Peyer's patch (tissue), 4 donors: ENCODE data around the gene RAVER1. TPM values are rescaled to one million over a fixed set of nuclear protein-coding genes. Genes with fewer than 3 reads are reported as not detected.

ENCODE experiments used
- DNase-seq, 3 donors: peaks; one replicate each; pipeline ENCODE4 v3.0.0-alpha.2; 2017 to 2019
- H3K27ac ChIP-seq, 4 donors: fragments of 200-600 bp; sonication (generic); one replicate each; pipeline ENCODE4 v1.5.1; 2016 to 2019
- H3K27me3 ChIP-seq, 2 donors: fragments of 200-600 bp; sonication (generic); one replicate each; pipeline ENCODE4 v1.5.1; 2019
- H3K36me3 ChIP-seq, 3 donors: fragments of 200-600 bp; sonication (generic); one replicate each; pipeline ENCODE4 v1.5.1; 2016 to 2019
- H3K4me1 ChIP-seq, 4 donors: fragments of 200-600 bp; sonication (generic); one replicate each; pipeline ENCODE4 v1.5.1; 2016 to 2019
- H3K4me3 ChIP-seq, 4 donors: fragments of 200-600 bp; sonication (generic); 1 replicate in 3 of 4; 2 replicates in 1 of 4; pipeline ENCODE4 v1.5.1; 2016 to 2019; ENCODE audit warnings: mild to moderate bottlenecking in 1 of 4
- H3K9me3 ChIP-seq, 4 donors: fragments of 200-600 bp; sonication (generic); one replicate each; pipeline ENCODE4 v1.5.1; 2016 to 2019; ENCODE audit warnings: mild to moderate bottlenecking in 1 of 4
- POLR2A ChIP-seq, 2 donors: fragments of 450-650 bp; IDR thresholded peaks; one replicate each; pipeline ENCODE4 v1.5.1; 2017; ENCODE audit warnings: antibody characterized with exemption in 2 of 2, mild to moderate bottlenecking in 2 of 2, moderate library complexity in 2 of 2
- total RNA-seq, 4 donors: library from RNA; depleted of rRNA; stranded (reverse); fragments of >200 nt; gene quantifications; one replicate each; pipeline ENCODE4 v1.1.0, GENCODE V29; 2016
- TF ChIP-seq, protein P1 (sequence below), 6 experiments: fragments of 450-650 bp in 4 of 6; fragments of 200-600 bp in 2 of 6; sonication (generic) in 1 of 6; IDR thresholded peaks; one replicate each; pipeline ENCODE4 v1.5.1; 2017 to 2019; ENCODE audit warnings: antibody characterized with exemption in 6 of 6, mild to moderate bottlenecking in 3 of 6, moderate library complexity in 1 of 6

RAVER1 gene
- total RNA-seq, 4 donors from 2014 or later = 42.1 to 66.5 (median 55.8) TPM

DNA sequence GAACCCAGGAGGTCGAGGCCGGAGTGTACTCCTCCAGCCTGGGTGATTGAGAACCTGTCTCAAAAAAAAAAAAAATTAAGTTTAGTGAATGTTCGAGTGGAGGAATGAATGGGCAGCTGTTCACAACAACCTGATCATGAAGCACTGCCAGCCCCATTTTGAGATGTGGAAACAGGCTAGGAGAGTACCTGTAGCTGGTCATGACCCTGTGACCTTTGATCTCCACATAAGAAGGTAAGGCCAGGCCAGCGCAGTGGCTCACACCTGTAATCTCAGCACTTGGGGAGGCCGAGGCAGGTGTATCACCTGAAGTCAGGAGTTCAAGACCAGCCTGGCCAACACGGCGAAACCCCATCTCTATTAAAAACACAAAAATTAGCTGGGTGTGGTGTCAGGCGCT, 7.6 kb downstream of the RAVER1 start:
- Histone ChIP-seq H3K27ac (no peak overlapping the region), H3K4me1 (peaks cover 0 to 23% (median 3%) of the 10 kb centered on the region in 4 donors), H3K4me3 (no peak overlapping the region), H3K36me3 (peaks cover 0 to 98% (median 0%) of the 10 kb centered on the region in 3 donors), H3K9me3 (no peaks in the 10 kb centered on the region), H3K27me3 (no peaks in the 10 kb centered on the region)
- TF ChIP-seq, protein P1, sequence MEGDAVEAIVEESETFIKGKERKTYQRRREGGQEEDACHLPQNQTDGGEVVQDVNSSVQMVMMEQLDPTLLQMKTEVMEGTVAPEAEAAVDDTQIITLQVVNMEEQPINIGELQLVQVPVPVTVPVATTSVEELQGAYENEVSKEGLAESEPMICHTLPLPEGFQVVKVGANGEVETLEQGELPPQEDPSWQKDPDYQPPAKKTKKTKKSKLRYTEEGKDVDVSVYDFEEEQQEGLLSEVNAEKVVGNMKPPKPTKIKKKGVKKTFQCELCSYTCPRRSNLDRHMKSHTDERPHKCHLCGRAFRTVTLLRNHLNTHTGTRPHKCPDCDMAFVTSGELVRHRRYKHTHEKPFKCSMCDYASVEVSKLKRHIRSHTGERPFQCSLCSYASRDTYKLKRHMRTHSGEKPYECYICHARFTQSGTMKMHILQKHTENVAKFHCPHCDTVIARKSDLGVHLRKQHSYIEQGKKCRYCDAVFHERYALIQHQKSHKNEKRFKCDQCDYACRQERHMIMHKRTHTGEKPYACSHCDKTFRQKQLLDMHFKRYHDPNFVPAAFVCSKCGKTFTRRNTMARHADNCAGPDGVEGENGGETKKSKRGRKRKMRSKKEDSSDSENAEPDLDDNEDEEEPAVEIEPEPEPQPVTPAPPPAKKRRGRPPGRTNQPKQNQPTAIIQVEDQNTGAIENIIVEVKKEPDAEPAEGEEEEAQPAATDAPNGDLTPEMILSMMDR (IDR thresholded peaks at IDR 0.05) = no peak
- TF ChIP-seq POLR2A (IDR thresholded peaks at IDR 0.05) = no peak
- no peak for DNase-seq

DNA sequence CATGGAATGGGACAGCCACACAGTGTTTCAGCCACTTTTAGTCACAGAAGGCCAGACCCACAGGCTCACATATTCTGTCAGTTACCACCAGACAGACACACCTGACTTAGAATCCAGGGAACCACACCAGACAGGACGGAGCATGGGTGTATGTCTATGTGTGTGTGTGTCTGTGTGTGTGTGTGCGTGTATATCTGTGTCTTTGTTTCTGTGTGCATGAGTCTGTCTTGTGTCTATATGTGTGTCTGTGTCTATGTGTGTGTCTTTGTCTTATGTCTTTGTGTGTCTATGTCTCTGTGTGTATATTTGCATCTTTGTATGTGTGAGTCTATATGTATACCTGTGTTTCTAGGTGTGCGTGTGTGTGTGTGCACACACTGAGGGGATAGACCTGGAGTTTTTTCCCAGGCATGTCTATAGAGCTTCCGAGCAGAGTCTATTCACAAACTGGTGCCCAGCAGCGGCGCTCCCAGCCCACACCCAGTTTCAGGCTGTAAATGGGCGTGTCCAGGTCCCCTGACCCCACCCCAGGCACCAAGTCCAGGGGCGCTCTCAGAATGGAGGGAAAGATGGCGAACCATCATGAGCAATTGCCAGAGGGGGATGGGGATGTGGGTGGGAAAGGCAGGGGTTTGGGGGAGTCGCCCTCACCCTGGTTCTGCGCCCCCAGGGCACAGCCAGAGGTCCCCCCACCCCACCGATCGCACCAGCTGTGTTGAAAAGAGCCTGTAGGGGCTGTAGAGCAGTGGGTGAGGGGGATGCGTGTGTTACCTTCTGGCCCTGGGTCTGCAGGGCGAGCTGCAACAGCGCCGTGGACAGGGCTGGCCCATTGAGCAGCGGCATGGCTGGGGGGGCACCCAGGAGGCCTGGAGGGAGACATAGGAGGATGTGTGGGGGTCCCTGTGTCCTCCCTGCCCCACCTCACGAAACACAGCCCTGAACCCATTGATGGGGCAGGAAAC, 11.2 kb downstream of the RAVER1 start:
- peak in 2 of 3 donors; percentile 82 to 85 for DNase-seq
- no peaks in the 10 kb centered on the region for H3K9me3 ChIP-seq
- H3K4me1 ChIP-seq = peaks cover 0 to 24% (median 3%) of the 10 kb centered on the region in 4 donors
- TF ChIP-seq, protein P1 (IDR thresholded peaks at IDR 0.05) = no peak
- no peak for TF ChIP-seq POLR2A (IDR thresholded peaks at IDR 0.05)
- peak overlapping the region in 1 of 4 donors; percentile 27 for H3K4me3 ChIP-seq
- no peaks in the 10 kb centered on the region for H3K27me3 ChIP-seq
- peak overlapping the region in 3 of 4 donors; percentile 59 to 92 (median 84) for H3K27ac ChIP-seq
- H3K36me3 ChIP-seq = peaks cover 0 to 99% (median 0%) of the 10 kb centered on the region in 3 donors

DNA sequence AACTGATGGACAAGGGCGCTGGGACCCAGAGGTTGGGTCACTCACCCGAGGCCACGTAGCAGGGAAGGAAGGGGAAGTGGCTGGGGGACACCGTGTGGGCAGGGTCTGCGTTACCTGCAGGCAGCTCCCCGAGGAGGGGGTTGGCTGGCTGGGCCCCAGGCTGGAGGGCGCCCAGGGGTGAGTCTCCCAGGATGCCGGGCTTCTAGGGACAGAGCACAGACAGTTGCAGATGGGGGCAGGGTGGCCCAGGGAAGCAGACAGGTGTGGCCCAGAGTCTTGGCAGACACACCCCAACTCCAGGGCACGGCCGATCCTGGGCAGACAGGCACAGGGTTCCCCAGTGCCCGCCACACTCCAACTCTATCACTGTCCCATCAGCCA, 11.9 kb downstream of the RAVER1 start:
- Histone ChIP-seq H3K9me3 (no peaks in the 10 kb centered on the region), H3K27me3 (no peaks in the 10 kb centered on the region), H3K4me3 (peak overlapping the region in 1 of 4 donors; percentile 27), H3K4me1 (peaks cover 0 to 25% (median 3%) of the 10 kb centered on the region in 4 donors), H3K27ac (peak overlapping the region in 3 of 4 donors; percentile 59 to 92 (median 84)), H3K36me3 (peaks cover 0 to 95% (median 0%) of the 10 kb centered on the region in 3 donors)
- peak in 2 of 3 donors; percentile 71 to 83 for DNase-seq
- TF ChIP-seq POLR2A (IDR thresholded peaks at IDR 0.05) = no peak
- TF ChIP-seq, protein P1 (IDR thresholded peaks at IDR 0.05) = no peak

DNA sequence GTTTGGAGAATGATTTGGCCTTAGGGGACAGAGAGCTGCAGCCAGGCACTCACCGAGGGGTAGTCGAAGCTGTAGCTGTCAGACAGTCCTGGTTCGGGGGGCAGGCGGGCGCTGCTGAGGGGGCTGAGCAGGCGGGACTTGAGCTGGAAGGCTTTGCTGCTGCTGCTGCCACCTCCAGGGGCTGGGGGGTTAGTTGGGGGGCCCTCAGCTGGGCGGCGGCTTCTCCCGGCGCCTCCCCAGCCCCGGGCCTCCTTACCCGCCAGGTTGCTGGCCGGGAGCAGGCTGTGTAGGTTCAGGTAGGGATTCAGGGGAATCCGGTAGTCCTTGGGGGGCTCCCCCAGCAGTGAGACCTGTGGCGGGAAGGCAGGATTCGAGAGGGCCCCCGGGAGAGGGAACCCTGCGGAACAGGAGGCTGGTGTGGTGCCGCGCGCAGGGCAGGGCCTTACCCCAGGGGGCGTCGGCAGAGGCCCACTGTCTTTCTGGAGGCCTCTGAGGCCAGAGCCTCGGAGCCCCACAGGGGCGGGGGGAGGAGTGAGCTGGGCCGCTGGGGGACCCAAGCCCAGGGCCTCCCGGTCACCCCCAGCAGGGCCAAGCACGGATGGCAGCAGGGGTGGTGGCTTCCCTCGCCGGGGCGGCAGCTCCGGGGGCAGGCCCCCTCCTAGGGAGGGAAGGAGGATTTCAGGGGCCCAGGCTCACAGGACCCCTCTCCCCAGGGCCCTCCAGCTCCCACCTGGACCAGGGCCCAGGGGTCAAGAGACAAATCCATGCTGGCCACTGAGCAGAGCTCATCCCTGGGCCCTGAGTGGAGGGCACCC, 12.5 kb downstream of the RAVER1 start:
- DNase-seq = no peak
- peak overlapping the region in 3 of 4 donors; percentile 59 to 92 (median 84) for H3K27ac ChIP-seq
- TF ChIP-seq POLR2A (IDR thresholded peaks at IDR 0.05) = no peak
- TF ChIP-seq, protein P1 (IDR thresholded peaks at IDR 0.05) = no peak
- peaks cover 4 to 31% (median 5%) of the 10 kb centered on the region in 4 donors for H3K4me1 ChIP-seq
- peaks cover 0 to 89% (median 0%) of the 10 kb centered on the region in 3 donors for H3K36me3 ChIP-seq
- H3K27me3 ChIP-seq = no peaks in the 10 kb centered on the region
- H3K4me3 ChIP-seq = no peak overlapping the region
- no peaks in the 10 kb centered on the region for H3K9me3 ChIP-seq
